ENCODE results near the gene GAS2L2. TPM values are rescaled to one million over a fixed set of nuclear protein-coding genes. Genes with fewer than 3 reads are reported as not detected.

GAS2L2 gene
- total and polyA plus RNA-seq, 4 donors, result not detected

DNA sequence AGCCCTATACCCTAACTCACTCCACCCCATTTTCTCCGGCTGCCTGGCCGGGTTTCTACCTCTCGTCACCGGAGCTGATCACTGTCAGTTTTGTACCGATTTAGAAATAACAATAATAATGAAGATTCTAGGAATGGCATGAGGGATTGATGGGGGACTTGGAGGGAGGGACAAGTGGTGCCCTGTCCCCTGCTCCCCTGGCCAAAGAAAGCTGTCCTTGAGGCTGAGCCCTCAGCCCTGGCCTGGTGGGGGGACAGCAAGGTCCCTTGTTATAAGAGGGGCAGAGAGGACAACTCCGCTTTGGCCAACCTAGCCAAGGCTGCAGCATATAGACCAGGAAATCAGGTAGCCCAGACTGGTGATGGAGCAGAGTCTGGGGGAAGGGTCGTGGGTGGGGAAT, 10.5 kb downstream of the GAS2L2 start:
- no peak for DNase-seq (ENCODE audit: low spot score)
- TF ChIP-seq, protein P1, sequence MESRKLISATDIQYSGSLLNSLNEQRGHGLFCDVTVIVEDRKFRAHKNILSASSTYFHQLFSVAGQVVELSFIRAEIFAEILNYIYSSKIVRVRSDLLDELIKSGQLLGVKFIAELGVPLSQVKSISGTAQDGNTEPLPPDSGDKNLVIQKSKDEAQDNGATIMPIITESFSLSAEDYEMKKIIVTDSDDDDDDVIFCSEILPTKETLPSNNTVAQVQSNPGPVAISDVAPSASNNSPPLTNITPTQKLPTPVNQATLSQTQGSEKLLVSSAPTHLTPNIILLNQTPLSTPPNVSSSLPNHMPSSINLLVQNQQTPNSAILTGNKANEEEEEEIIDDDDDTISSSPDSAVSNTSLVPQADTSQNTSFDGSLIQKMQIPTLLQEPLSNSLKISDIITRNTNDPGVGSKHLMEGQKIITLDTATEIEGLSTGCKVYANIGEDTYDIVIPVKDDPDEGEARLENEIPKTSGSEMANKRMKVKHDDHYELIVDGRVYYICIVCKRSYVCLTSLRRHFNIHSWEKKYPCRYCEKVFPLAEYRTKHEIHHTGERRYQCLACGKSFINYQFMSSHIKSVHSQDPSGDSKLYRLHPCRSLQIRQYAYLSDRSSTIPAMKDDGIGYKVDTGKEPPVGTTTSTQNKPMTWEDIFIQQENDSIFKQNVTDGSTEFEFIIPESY (IDR thresholded peaks at IDR 0.05), result no peak
- TF ChIP-seq, protein P2, sequence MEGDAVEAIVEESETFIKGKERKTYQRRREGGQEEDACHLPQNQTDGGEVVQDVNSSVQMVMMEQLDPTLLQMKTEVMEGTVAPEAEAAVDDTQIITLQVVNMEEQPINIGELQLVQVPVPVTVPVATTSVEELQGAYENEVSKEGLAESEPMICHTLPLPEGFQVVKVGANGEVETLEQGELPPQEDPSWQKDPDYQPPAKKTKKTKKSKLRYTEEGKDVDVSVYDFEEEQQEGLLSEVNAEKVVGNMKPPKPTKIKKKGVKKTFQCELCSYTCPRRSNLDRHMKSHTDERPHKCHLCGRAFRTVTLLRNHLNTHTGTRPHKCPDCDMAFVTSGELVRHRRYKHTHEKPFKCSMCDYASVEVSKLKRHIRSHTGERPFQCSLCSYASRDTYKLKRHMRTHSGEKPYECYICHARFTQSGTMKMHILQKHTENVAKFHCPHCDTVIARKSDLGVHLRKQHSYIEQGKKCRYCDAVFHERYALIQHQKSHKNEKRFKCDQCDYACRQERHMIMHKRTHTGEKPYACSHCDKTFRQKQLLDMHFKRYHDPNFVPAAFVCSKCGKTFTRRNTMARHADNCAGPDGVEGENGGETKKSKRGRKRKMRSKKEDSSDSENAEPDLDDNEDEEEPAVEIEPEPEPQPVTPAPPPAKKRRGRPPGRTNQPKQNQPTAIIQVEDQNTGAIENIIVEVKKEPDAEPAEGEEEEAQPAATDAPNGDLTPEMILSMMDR (IDR thresholded peaks at IDR 0.05; ENCODE audit: low read depth, low read length, missing input control), result no peak
- TF ChIP-seq NR2F2 (IDR thresholded peaks at IDR 0.05), result no peak
- no peak for TF ChIP-seq GABPA (IDR thresholded peaks at IDR 0.05 in 1 of 2, conservative IDR thresholded peaks at IDR 0.05 in 1 of 2)
- no peak for TF ChIP-seq EGR1 (IDR thresholded peaks at IDR 0.05; ENCODE audit: low read depth in 2 of 2)
- TF ChIP-seq, protein P3, sequence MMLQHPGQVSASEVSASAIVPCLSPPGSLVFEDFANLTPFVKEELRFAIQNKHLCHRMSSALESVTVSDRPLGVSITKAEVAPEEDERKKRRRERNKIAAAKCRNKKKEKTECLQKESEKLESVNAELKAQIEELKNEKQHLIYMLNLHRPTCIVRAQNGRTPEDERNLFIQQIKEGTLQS (IDR thresholded peaks at IDR 0.05), result no peak
- no peak for TF ChIP-seq FOXA2 (IDR thresholded peaks at IDR 0.05)
- TF ChIP-seq YY1 (IDR thresholded peaks at IDR 0.05), result no peak
- TF ChIP-seq HNF4A (conservative IDR thresholded peaks at IDR 0.05), result no peak
- TF ChIP-seq TAF1 (conservative IDR thresholded peaks at IDR 0.05), result no peak
- no peak for TF ChIP-seq RAD21 (IDR thresholded peaks at IDR 0.05)
- no peak for TF ChIP-seq JUND (IDR thresholded peaks at IDR 0.05)
- TF ChIP-seq, protein P4, sequence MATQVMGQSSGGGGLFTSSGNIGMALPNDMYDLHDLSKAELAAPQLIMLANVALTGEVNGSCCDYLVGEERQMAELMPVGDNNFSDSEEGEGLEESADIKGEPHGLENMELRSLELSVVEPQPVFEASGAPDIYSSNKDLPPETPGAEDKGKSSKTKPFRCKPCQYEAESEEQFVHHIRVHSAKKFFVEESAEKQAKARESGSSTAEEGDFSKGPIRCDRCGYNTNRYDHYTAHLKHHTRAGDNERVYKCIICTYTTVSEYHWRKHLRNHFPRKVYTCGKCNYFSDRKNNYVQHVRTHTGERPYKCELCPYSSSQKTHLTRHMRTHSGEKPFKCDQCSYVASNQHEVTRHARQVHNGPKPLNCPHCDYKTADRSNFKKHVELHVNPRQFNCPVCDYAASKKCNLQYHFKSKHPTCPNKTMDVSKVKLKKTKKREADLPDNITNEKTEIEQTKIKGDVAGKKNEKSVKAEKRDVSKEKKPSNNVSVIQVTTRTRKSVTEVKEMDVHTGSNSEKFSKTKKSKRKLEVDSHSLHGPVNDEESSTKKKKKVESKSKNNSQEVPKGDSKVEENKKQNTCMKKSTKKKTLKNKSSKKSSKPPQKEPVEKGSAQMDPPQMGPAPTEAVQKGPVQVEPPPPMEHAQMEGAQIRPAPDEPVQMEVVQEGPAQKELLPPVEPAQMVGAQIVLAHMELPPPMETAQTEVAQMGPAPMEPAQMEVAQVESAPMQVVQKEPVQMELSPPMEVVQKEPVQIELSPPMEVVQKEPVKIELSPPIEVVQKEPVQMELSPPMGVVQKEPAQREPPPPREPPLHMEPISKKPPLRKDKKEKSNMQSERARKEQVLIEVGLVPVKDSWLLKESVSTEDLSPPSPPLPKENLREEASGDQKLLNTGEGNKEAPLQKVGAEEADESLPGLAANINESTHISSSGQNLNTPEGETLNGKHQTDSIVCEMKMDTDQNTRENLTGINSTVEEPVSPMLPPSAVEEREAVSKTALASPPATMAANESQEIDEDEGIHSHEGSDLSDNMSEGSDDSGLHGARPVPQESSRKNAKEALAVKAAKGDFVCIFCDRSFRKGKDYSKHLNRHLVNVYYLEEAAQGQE (IDR thresholded peaks at IDR 0.05), result no peak
- TF ChIP-seq RXRA (IDR thresholded peaks at IDR 0.05), result no peak
- TF ChIP-seq, protein P5, sequence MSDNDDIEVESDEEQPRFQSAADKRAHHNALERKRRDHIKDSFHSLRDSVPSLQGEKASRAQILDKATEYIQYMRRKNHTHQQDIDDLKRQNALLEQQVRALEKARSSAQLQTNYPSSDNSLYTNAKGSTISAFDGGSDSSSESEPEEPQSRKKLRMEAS (IDR thresholded peaks at IDR 0.05), result no peak
- peaks cover 0 to 5% (median 3%) of the 10 kb centered on the region in 4 donors for H3K27me3 ChIP-seq (ENCODE audit: control insufficient read depth in 4 of 4, insufficient read depth in 4 of 4, low read length in 3 of 4)
- H3K27ac ChIP-seq (ENCODE audit: low read depth in 1 of 2, low read length in 2 of 2), result no peak overlapping the region
- no peaks in the 10 kb centered on the region for H3K9me3 ChIP-seq (ENCODE audit: control insufficient read depth in 4 of 4, low read length in 3 of 4)
- H3K9ac ChIP-seq (ENCODE audit: low read depth in 1 of 2, low read length in 2 of 2), result no peak overlapping the region
- H3K4me1 ChIP-seq (ENCODE audit: control insufficient read depth in 4 of 4, insufficient read depth in 4 of 4, low read length in 3 of 4), result peaks cover 2 to 11% (median 5%) of the 10 kb centered on the region in 4 donors
- 77% methylated on average over 7 of the region's 7 CpGs for WGBS
- H3K36me3 ChIP-seq (ENCODE audit: control insufficient read depth in 4 of 4, insufficient read depth in 3 of 4, low read depth in 1 of 4, low read length in 3 of 4), result no peaks in the 10 kb centered on the region
- H3K4me3 ChIP-seq (ENCODE audit: low read depth in 1 of 3, low read length in 3 of 3), result no peak overlapping the region
